Suprapubic skin (tissue), 3 donors: Measurements from ENCODE around the gene TRPM1.

Source experiments
- POLR2A ChIP-seq, 2 donors: fragments of 450-650 bp; IDR thresholded peaks; one replicate each; pipeline ENCODE4 v1.6.1; 2017; ENCODE audit warnings: antibody characterized with exemption in 2 of 2, mild to moderate bottlenecking in 2 of 2, moderate library complexity in 2 of 2
- TF ChIP-seq, protein P1 (sequence below), 2 donors: fragments of 200-600 bp in 1 of 2; fragments of 450-650 bp in 1 of 2; sonication (generic) in 1 of 2; IDR thresholded peaks; one replicate each; pipeline ENCODE4 v1.5.1; 2016 to 2019; ENCODE audit warnings: antibody characterized with exemption in 2 of 2, mild to moderate bottlenecking in 1 of 2, moderate library complexity in 1 of 2

DNA sequence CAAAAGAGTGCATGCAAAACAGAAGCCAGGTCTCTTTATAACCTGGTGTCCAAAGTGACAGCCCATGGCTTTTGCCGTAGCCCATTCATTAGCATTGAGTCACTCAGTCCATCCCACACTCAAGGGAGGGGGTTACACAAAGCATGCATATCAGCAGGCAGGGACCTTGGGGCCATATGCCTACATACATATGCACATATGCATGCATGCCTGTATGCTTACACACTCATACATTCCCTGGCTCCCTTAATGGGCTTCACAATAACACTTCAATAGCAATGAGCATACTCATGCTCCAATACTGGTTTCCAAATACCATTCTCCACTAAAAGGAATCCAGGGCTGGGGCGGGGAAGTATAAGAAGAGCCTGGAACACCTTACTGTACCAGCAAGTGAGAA lies 22.0 kb downstream of the TRPM1 start:
- TF ChIP-seq POLR2A (IDR thresholded peaks at IDR 0.05): no peak
- TF ChIP-seq, protein P1, sequence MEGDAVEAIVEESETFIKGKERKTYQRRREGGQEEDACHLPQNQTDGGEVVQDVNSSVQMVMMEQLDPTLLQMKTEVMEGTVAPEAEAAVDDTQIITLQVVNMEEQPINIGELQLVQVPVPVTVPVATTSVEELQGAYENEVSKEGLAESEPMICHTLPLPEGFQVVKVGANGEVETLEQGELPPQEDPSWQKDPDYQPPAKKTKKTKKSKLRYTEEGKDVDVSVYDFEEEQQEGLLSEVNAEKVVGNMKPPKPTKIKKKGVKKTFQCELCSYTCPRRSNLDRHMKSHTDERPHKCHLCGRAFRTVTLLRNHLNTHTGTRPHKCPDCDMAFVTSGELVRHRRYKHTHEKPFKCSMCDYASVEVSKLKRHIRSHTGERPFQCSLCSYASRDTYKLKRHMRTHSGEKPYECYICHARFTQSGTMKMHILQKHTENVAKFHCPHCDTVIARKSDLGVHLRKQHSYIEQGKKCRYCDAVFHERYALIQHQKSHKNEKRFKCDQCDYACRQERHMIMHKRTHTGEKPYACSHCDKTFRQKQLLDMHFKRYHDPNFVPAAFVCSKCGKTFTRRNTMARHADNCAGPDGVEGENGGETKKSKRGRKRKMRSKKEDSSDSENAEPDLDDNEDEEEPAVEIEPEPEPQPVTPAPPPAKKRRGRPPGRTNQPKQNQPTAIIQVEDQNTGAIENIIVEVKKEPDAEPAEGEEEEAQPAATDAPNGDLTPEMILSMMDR (IDR thresholded peaks at IDR 0.05): no peak
